H9 (cell line): Measurements from ENCODE around the gene CHRNA9. TPM values are rescaled to one million over a fixed set of nuclear protein-coding genes. Genes with fewer than 3 reads are reported as not detected.
A peak's percentile ranks its signal among the peaks of the same experiment; 100 is the strongest.

ENCODE experiments used
- DNase-seq: peaks from one replicate; pipeline ENCODE4 v3.0.0-alpha.2; 2017
- H2AFZ ChIP-seq: one replicate; pipeline ENCODE4 v1.6.1; 2013; ENCODE audit warnings: mild to moderate bottlenecking, low read length, control low read depth, moderate library complexity
- H2AK5ac ChIP-seq: 2 replicates; pipeline ENCODE4 v1.6.1; 2013; ENCODE audit warnings: low read length, control low read depth, mixed read lengths; ENCODE audit not compliant: insufficient read length
- H2BK120ac ChIP-seq: one replicate; pipeline ENCODE4 v1.6.1; 2013; ENCODE audit warnings: low read depth, mild to moderate bottlenecking, low read length, control low read depth, inconsistent platforms; ENCODE audit not compliant: poor library complexity, severe bottlenecking
- H2BK12ac ChIP-seq: 2 replicates; pipeline ENCODE4 v1.6.1; 2013; ENCODE audit warnings: low read length, control low read depth, mixed read lengths, low read depth; ENCODE audit not compliant: insufficient read length
- H2BK15ac ChIP-seq: 2 replicates; pipeline ENCODE4 v1.6.1; 2013; ENCODE audit warnings: low read depth, low read length, control low read depth
- H2BK20ac ChIP-seq: one replicate; pipeline ENCODE4 v1.6.1; 2013; ENCODE audit warnings: low read depth, mild to moderate bottlenecking, low read length, control low read depth, inconsistent platforms; ENCODE audit not compliant: poor library complexity, severe bottlenecking
- H2BK5ac ChIP-seq: 2 replicates; pipeline ENCODE4 v1.6.1; 2013; ENCODE audit warnings: low read length, control low read depth, mixed read lengths; ENCODE audit not compliant: insufficient read length
- H3K14ac ChIP-seq: 2 replicates; pipeline ENCODE4 v1.6.1; 2013; ENCODE audit warnings: low read length, control low read depth; ENCODE audit not compliant: insufficient read depth
- H3K18ac ChIP-seq: 2 replicates; pipeline ENCODE4 v1.6.1; 2013; ENCODE audit warnings: low read depth, mild to moderate bottlenecking, mixed read lengths, low read length, control low read depth; ENCODE audit not compliant: insufficient read length
- H3K23ac ChIP-seq: 2 replicates; pipeline ENCODE4 v1.6.1; 2013; ENCODE audit warnings: low read length, control low read depth, mixed read lengths, low read depth; ENCODE audit not compliant: insufficient read length
- H3K23me2 ChIP-seq: 2 replicates; pipeline ENCODE4 v1.6.1; 2013; ENCODE audit warnings: low read depth, mild to moderate bottlenecking, mixed read lengths, low read length, control low read depth; ENCODE audit not compliant: insufficient read length, poor library complexity, severe bottlenecking
- H3K27ac ChIP-seq: 2 replicates; pipeline ENCODE4 v1.5.1; 2013; ENCODE audit warnings: low read length, control low read depth, mixed read lengths, low read depth; ENCODE audit not compliant: insufficient read length
- H3K27me3 ChIP-seq: 2 replicates; pipeline ENCODE4 v1.6.1; 2013; ENCODE audit warnings: low read length, control low read depth, inconsistent platforms; ENCODE audit not compliant: insufficient read depth
- H3K4ac ChIP-seq: 2 replicates; pipeline ENCODE4 v1.6.1; 2013; ENCODE audit warnings: low read depth, mild to moderate bottlenecking, control low read depth, inconsistent platforms, low read length, moderate library complexity
- H3K4me1 ChIP-seq: 2 replicates; pipeline ENCODE4 v1.6.1; 2013; ENCODE audit warnings: low read length, control low read depth, inconsistent platforms; ENCODE audit not compliant: insufficient read depth
- H3K4me2 ChIP-seq: 2 replicates; pipeline ENCODE4 v1.6.1; 2013; ENCODE audit warnings: low read length, control low read depth, mixed read lengths; ENCODE audit not compliant: insufficient read length, insufficient read depth
- H3K56ac ChIP-seq: 2 replicates; pipeline ENCODE4 v1.6.1; 2013; ENCODE audit warnings: low read depth, mild to moderate bottlenecking, mixed read lengths, low read length, control low read depth; ENCODE audit not compliant: insufficient read length
- H3K79me1 ChIP-seq: 2 replicates; pipeline ENCODE4 v1.6.1; 2013; ENCODE audit warnings: low read depth, mild to moderate bottlenecking, moderate library complexity, low read length, control low read depth, inconsistent platforms; ENCODE audit not compliant: insufficient read depth, poor library complexity, severe bottlenecking
- H3K79me2 ChIP-seq: 2 replicates; pipeline ENCODE4 v1.6.1; 2013; ENCODE audit warnings: low read length, control low read depth, inconsistent platforms; ENCODE audit not compliant: insufficient read depth
- H3K9ac ChIP-seq: 2 replicates; pipeline ENCODE4 v1.6.1; 2013; ENCODE audit warnings: low read length, control low read depth, mixed read lengths; ENCODE audit not compliant: insufficient read length; ENCODE audit errors: extremely low read depth
- H3K9me3 ChIP-seq: one replicate; pipeline ENCODE4 v1.6.1; 2013; ENCODE audit warnings: low read depth, low read length, inconsistent platforms; ENCODE audit not compliant: control insufficient read depth
- H3T11ph ChIP-seq: one replicate; pipeline ENCODE4 v1.6.1; 2013; ENCODE audit warnings: mild to moderate bottlenecking, low read length, control low read depth, inconsistent platforms
- H4K20me1 ChIP-seq: one replicate; pipeline ENCODE4 v1.6.1; 2013; ENCODE audit not compliant: control insufficient read depth, insufficient read length, insufficient read depth
- H4K5ac ChIP-seq: 2 replicates; pipeline ENCODE4 v1.6.1; 2013; ENCODE audit warnings: low read depth, mild to moderate bottlenecking, mixed read lengths, low read length, control low read depth; ENCODE audit not compliant: insufficient read length
- H4K8ac ChIP-seq: replicated peaks from 2 replicates; pipeline ENCODE4 v1.6.1; 2013; ENCODE audit warnings: low read length, control low read depth, mixed read lengths, low read depth; ENCODE audit not compliant: insufficient read length
- H4K91ac ChIP-seq: 2 replicates; pipeline ENCODE4 v1.6.1; 2013; ENCODE audit warnings: low read depth, mild to moderate bottlenecking, moderate library complexity, mixed read lengths, low read length, control low read depth; ENCODE audit not compliant: insufficient read length
- H3K27ac Mint-ChIP-seq, 3 experiments: 2 replicates in 2 of 3; 3 replicates in 1 of 3; pipeline ENCODE4 v1.8.0; 2020 to 2021; ENCODE audit warnings: mixed read lengths in 3 of 3, mild to moderate bottlenecking in 1 of 3, moderate library complexity in 1 of 3
- H3K27me3 Mint-ChIP-seq: 2 replicates; pipeline ENCODE4 v1.8.0; 2021; ENCODE audit warnings: low read depth, mild to moderate bottlenecking, moderate library complexity, mixed read lengths
- H3K36me3 Mint-ChIP-seq, 3 experiments: 2 replicates in 2 of 3; 3 replicates in 1 of 3; pipeline ENCODE4 v1.8.0; 2020 to 2021; ENCODE audit warnings: low read depth in 3 of 3, mixed read lengths in 3 of 3; ENCODE audit not compliant: insufficient read depth in 1 of 3
- H3K4me1 Mint-ChIP-seq, 2 experiments: 2 replicates each; pipeline ENCODE4 v1.8.0; 2020; ENCODE audit warnings: mixed read lengths in 2 of 2
- H3K4me3 Mint-ChIP-seq, 2 experiments: 2 replicates in 1 of 2; 3 replicates in 1 of 2; pipeline ENCODE4 v1.8.0; 2020 to 2021; ENCODE audit warnings: mild to moderate bottlenecking in 2 of 2, mixed read lengths in 2 of 2, moderate library complexity in 1 of 2
- H3K9me3 Mint-ChIP-seq, 2 experiments: 2 replicates in 1 of 2; 3 replicates in 1 of 2; pipeline ENCODE4 v1.8.0; 2020; ENCODE audit warnings: mild to moderate bottlenecking in 2 of 2, mixed read lengths in 2 of 2, moderate library complexity in 1 of 2
- WGBS: extraction: QIAGEN DNeasy Blood & Tissue Kit; methylation state at CpG from one replicate; pipeline ENCODE4 v1.1.7; 2013; ENCODE audit warnings: missing lambda C conversion rate, low lambda C conversion rate, mixed read lengths; ENCODE audit not compliant: insufficient read length; ENCODE audit errors: extremely low coverage; 5-methylcytosine and 5-hydroxymethylcytosine counted together
- total RNA-seq: library from RNA; stranded (reverse); gene quantifications from 2 replicates; pipeline ENCODE4 v1.2.1, GENCODE V29; 2021
- TF ChIP-seq, protein P1 (sequence below): fragments of 200-600 bp; sonication (generic); conservative IDR thresholded peaks from 3 replicates; pipeline ENCODE4 v1.8.0; 2021; ENCODE audit warnings: antibody characterized with exemption, mild to moderate bottlenecking

The CHRNA9 gene
- total RNA-seq, 1 experiment from 2014 or later = 1.2 TPM

GRCh38 chr4:40388239-40388638 lies 53.1 kb downstream of the CHRNA9 start:
- no peak overlapping the region for H3K23ac ChIP-seq
- no peak overlapping the region for H3K18ac ChIP-seq
- no peak overlapping the region for H2BK20ac ChIP-seq
- no peaks in the 10 kb centered on the region for H3K79me2 ChIP-seq
- H3K23me2 ChIP-seq = no peaks in the 10 kb centered on the region
- no peak overlapping the region for H3K27ac ChIP-seq
- no peak overlapping the region for H2BK12ac ChIP-seq
- H3T11ph ChIP-seq = no peak overlapping the region
- no peak overlapping the region for H4K8ac ChIP-seq
- Mint-ChIP-seq H3K27ac (peak overlapping the region in 1 of 3 experiments; percentile 3; a peak in 1 of 7 replicates), H3K4me1 (peaks cover 6 to 12% of the 10 kb centered on the region in 2 experiments), H3K4me3 (no peak overlapping the region), H3K36me3 (no peaks in the 10 kb centered on the region), H3K27me3 (no peaks in the 10 kb centered on the region), H3K9me3 (no peaks in the 10 kb centered on the region)
- no peaks in the 10 kb centered on the region for H3K4me1 ChIP-seq
- peak; percentile 46 for DNase-seq
- WGBS = no CpG with 5 or more reads among the region's 6 CpGs
- H3K9ac ChIP-seq = no peak overlapping the region
- H3K14ac ChIP-seq = no peak overlapping the region
- no peak overlapping the region for H4K5ac ChIP-seq
- H2BK15ac ChIP-seq = no peak overlapping the region
- H2BK120ac ChIP-seq = no peak overlapping the region
- no peak overlapping the region for H3K56ac ChIP-seq
- TF ChIP-seq, protein P1, sequence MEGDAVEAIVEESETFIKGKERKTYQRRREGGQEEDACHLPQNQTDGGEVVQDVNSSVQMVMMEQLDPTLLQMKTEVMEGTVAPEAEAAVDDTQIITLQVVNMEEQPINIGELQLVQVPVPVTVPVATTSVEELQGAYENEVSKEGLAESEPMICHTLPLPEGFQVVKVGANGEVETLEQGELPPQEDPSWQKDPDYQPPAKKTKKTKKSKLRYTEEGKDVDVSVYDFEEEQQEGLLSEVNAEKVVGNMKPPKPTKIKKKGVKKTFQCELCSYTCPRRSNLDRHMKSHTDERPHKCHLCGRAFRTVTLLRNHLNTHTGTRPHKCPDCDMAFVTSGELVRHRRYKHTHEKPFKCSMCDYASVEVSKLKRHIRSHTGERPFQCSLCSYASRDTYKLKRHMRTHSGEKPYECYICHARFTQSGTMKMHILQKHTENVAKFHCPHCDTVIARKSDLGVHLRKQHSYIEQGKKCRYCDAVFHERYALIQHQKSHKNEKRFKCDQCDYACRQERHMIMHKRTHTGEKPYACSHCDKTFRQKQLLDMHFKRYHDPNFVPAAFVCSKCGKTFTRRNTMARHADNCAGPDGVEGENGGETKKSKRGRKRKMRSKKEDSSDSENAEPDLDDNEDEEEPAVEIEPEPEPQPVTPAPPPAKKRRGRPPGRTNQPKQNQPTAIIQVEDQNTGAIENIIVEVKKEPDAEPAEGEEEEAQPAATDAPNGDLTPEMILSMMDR = peak; percentile 22; the same call in 2 of the 3 replicates
- H3K4me2 ChIP-seq = no peak overlapping the region
- H3K4ac ChIP-seq = no peak overlapping the region
- no peak overlapping the region for H2BK5ac ChIP-seq
- H3K79me1 ChIP-seq = no peaks in the 10 kb centered on the region
- no peaks in the 10 kb centered on the region for H3K9me3 ChIP-seq
- no peak overlapping the region for H2AK5ac ChIP-seq
- no peak overlapping the region for H2AFZ ChIP-seq
- no peaks in the 10 kb centered on the region for H3K27me3 ChIP-seq
- no peak overlapping the region for H4K91ac ChIP-seq
- no peaks in the 10 kb centered on the region for H4K20me1 ChIP-seq
